B cell (primary cell): ENCODE results near the gene SLC24A4. TPM values are rescaled to one million over a fixed set of nuclear protein-coding genes. Genes with fewer than 3 reads are reported as not detected.

Experiments used
- ATAC-seq: fragments of 200-7000 bp; cut with Tn5 transposase; one replicate; pipeline ENCODE4 v1.10.0; 2021; ENCODE audit warnings: low read depth, mild to moderate bottlenecking, moderate number of reproducible peaks, moderate library complexity
- CTCF ChIA-PET: fragments of 350-600 bp; sonication (Branson Sonifier 250); formaldehyde crosslinking; loops from one replicate; lab custom pipeline; 2021; ENCODE audit warnings: antibody characterized with exemption, inconsistent platforms; lab: Charles Lee
- POLR2A ChIA-PET: fragments of 350-600 bp; sonication (Branson Sonifier 250); formaldehyde crosslinking; loops from one replicate; lab custom pipeline; 2021; ENCODE audit warnings: antibody characterized with exemption; lab: Charles Lee
- DNase-seq: peaks from one replicate; pipeline ENCODE4 v3.0.0; 2013
- H2AFZ ChIP-seq: 2 replicates; pipeline ENCODE4 v1.6.1; 2012; ENCODE audit warnings: mild to moderate bottlenecking, low read depth, low read length; ENCODE audit not compliant: insufficient read depth, poor library complexity, severe bottlenecking
- H3K27ac ChIP-seq, 2 donors: 1 replicate in 1 of 2; 2 replicates in 1 of 2; pipeline ENCODE4 v1.5.1; 2012 to 2013; ENCODE audit warnings: low read length in 2 of 2, mild to moderate bottlenecking in 2 of 2, moderate library complexity in 1 of 2
- H3K27me3 ChIP-seq, 4 experiments: fragments of 200-600 bp in 1 of 4; sonication (generic) in 1 of 4; replicated peaks in 1 of 4; 1 replicate in 2 of 4; 2 replicates in 2 of 4; pipeline versions ENCODE4 v1.6.1 to v1.7.0; 2013 to 2016; ENCODE audit warnings: low read length in 3 of 4, mild to moderate bottlenecking in 2 of 4, mixed read lengths in 1 of 4, moderate library complexity in 1 of 4; ENCODE audit not compliant: insufficient read depth in 4 of 4, control insufficient read depth in 3 of 4; ENCODE audit errors: control extremely low read depth in 1 of 4
- H3K36me3 ChIP-seq, 2 experiments: replicated peaks in 1 of 2; 1 replicate in 1 of 2; 2 replicates in 1 of 2; pipeline versions ENCODE4 v1.6.1 to v1.7.1; 2013; ENCODE audit warnings: low read length in 1 of 2; ENCODE audit not compliant: insufficient read depth in 2 of 2, control insufficient read depth in 1 of 2; ENCODE audit errors: control extremely low read depth in 1 of 2, extremely low read depth in 1 of 2
- H3K4me1 ChIP-seq, 2 donors: fragments of 200-600 bp in 1 of 2; sonication (generic) in 1 of 2; 1 replicate in 1 of 2; 2 replicates in 1 of 2; pipeline versions ENCODE4 v1.5.1 to v1.6.1; 2013 to 2017; ENCODE audit warnings: low read length in 2 of 2; ENCODE audit not compliant: control insufficient read depth in 2 of 2, insufficient read depth in 2 of 2
- H3K4me2 ChIP-seq: replicated peaks from 2 replicates; pipeline ENCODE3; 2012; ENCODE audit warnings: mild to moderate bottlenecking, low read depth, low read length; ENCODE audit not compliant: poor library complexity, severe bottlenecking
- H3K4me3 ChIP-seq, 5 experiments: fragments of 200-600 bp in 1 of 5; sonication (generic) in 1 of 5; 1 replicate in 3 of 5; 2 replicates in 2 of 5; pipeline versions ENCODE4 v1.5.1 to v1.7.0; 2011 to 2016; ENCODE audit warnings: low read length in 4 of 5, mild to moderate bottlenecking in 4 of 5, low read depth in 2 of 5, control low read depth in 1 of 5, moderate library complexity in 1 of 5; ENCODE audit not compliant: insufficient read depth in 1 of 5; ENCODE audit errors: control extremely low read depth in 1 of 5, extremely low read depth in 1 of 5
- H3K79me2 ChIP-seq: fragments of 200-600 bp; sonication (generic); one replicate; pipeline ENCODE4 v1.6.0; 2016; ENCODE audit warnings: low read length; ENCODE audit not compliant: control insufficient read depth, insufficient read depth
- H3K9ac ChIP-seq: fragments of 200-600 bp; sonication (generic); 2 replicates; pipeline ENCODE4 v1.6.1; 2017; ENCODE audit warnings: mild to moderate bottlenecking, low read length, moderate library complexity
- H3K9me3 ChIP-seq, 3 donors: one replicate each; pipeline versions ENCODE4 v1.6.1 to v1.7.1; 2013; ENCODE audit warnings: low read length in 2 of 3; ENCODE audit not compliant: control insufficient read depth in 2 of 3, insufficient read depth in 1 of 3; ENCODE audit errors: control extremely low read depth in 1 of 3
- H4K20me1 ChIP-seq: 2 replicates; pipeline ENCODE4 v1.6.0; 2012; ENCODE audit warnings: mild to moderate bottlenecking, low read length; ENCODE audit not compliant: insufficient read depth, control insufficient read depth, poor library complexity, severe bottlenecking
- H3K27ac Mint-ChIP-seq: one replicate; pipeline ENCODE4 v1.8.0; 2021; ENCODE audit warnings: mixed read lengths
- H3K27me3 Mint-ChIP-seq: one replicate; pipeline ENCODE4 v1.8.0; 2021; ENCODE audit warnings: mixed read lengths
- H3K4me1 Mint-ChIP-seq: one replicate; pipeline ENCODE4 v1.8.0; 2021; ENCODE audit warnings: mixed read lengths
- H3K4me3 Mint-ChIP-seq: one replicate; pipeline ENCODE4 v1.8.0; 2021; ENCODE audit warnings: mixed read lengths
- H3K9me3 Mint-ChIP-seq: one replicate; pipeline ENCODE4 v1.8.0; 2022; ENCODE audit warnings: mixed read lengths; ENCODE audit not compliant: insufficient read depth
- CTCF ChIP-seq: fragments of 200-600 bp; IDR thresholded peaks from one replicate; pipeline ENCODE4 v1.8.0; 2022; ENCODE audit warnings: antibody characterized with exemption, mild to moderate bottlenecking
- EZH2 ChIP-seq: IDR thresholded peaks from 2 replicates; pipeline ENCODE4 v1.6.1; 2012; ENCODE audit warnings: borderline replicate concordance, low read depth, mild to moderate bottlenecking, moderate library complexity, low read length; ENCODE audit not compliant: insufficient read depth, poor library complexity, severe bottlenecking
- WGBS: methylation state at CpG from one replicate; pipeline ENCODE4 v1.1.5; 2013; ENCODE audit warnings: missing lambda C conversion rate; ENCODE audit not compliant: insufficient coverage; 5-methylcytosine and 5-hydroxymethylcytosine counted together
- intact Hi-C: fragments of 100-400 bp; cut with micrococcal nuclease; formaldehyde crosslinking; loops from one replicate; pipeline ENCODE4 v1.10.0; 2022
- polyA plus RNA-seq: library from polyadenylated mRNA; depleted of rRNA; stranded (reverse); fragments of >200 nt; gene quantifications from 2 replicates; pipeline ENCODE4 v1.2.3, GENCODE V29; 2012
- total RNA-seq, 2 donors: library from RNA; stranded (reverse); fragments of 120-200 nt in 1 of 2; gene quantifications; 1 replicate in 1 of 2; 2 replicates in 1 of 2; pipeline versions ENCODE4 v1.2.3 to v1.2.4, GENCODE V29; 2013 to 2022

The SLC24A4 gene
- total and polyA plus RNA-seq, 2 donors (not counting 1 experiment from before 2014, with no cell fraction given) = 0.19 TPM; not detected in 1

GRCh38 chr14:92490239-92490959 is 167.4 kb downstream of the SLC24A4 start:
- Histone ChIP-seq H3K9ac (no peak overlapping the region), H3K36me3 (no peaks in the 10 kb centered on the region), H3K4me2 (no peak overlapping the region), H2AFZ (no peak overlapping the region), H3K4me1 (peaks cover 0 to 4% of the 10 kb centered on the region in 2 donors), H3K79me2 (no peaks in the 10 kb centered on the region), H3K9me3 (no peaks in the 10 kb centered on the region), H3K27me3 (peaks cover 0 to 12% (median 0%) of the 10 kb centered on the region in 4 experiments), H3K4me3 (no peak overlapping the region), H4K20me1 (no peaks in the 10 kb centered on the region), H3K27ac (no peak overlapping the region)
- Mint-ChIP-seq H3K4me1 (peaks cover 8% of the 10 kb centered on the region), H3K9me3 (no peaks in the 10 kb centered on the region), H3K27ac (no peak overlapping the region), H3K27me3 (peaks cover 20% of the 10 kb centered on the region), H3K4me3 (no peak overlapping the region)
- TF ChIP-seq EZH2 (no peak), CTCF (no peak)
- 87% methylated on average over 14 of the region's 17 CpGs for WGBS
- intact Hi-C loops = no loop called here
- POLR2A ChIA-PET = no interaction called here
- CTCF ChIA-PET = no interaction called here
- ATAC-seq = no peak
- no peak for DNase-seq

GRCh38 chr14:92491782-92492181 is 168.8 kb downstream of the SLC24A4 start:
- no peak for TF ChIP-seq EZH2
- no peak for TF ChIP-seq CTCF
- Mint-ChIP-seq H3K27me3 (peaks cover 15% of the 10 kb centered on the region), H3K9me3 (no peaks in the 10 kb centered on the region), H3K4me3 (no peak overlapping the region), H3K4me1 (peaks cover 8% of the 10 kb centered on the region), H3K27ac (no peak overlapping the region)
- Histone ChIP-seq H3K27me3 (peaks cover 0 to 3% (median 0%) of the 10 kb centered on the region in 4 experiments), H4K20me1 (no peaks in the 10 kb centered on the region), H3K36me3 (no peaks in the 10 kb centered on the region), H2AFZ (no peak overlapping the region), H3K9me3 (no peaks in the 10 kb centered on the region), H3K79me2 (no peaks in the 10 kb centered on the region), H3K9ac (no peak overlapping the region), H3K27ac (no peak overlapping the region), H3K4me2 (no peak overlapping the region), H3K4me1 (peaks cover 0 to 4% of the 10 kb centered on the region in 2 donors), H3K4me3 (no peak overlapping the region)
- POLR2A ChIA-PET = no interaction called here
- CTCF ChIA-PET = interaction anchor here (0.7 kb wide), 1 partner anchor 291 kb away, joined by 3 read pairs; no protein-coding TSS in a partner anchor
- WGBS = 90% methylated on average over 8 of the region's 8 CpGs
- ATAC-seq (no peak), DNase-seq (no peak)
- intact Hi-C loops = no loop called here
